ENCODE data around the gene COA8.

- no peak for TF ChIP-seq POLR2AphosphoS5 (IDR thresholded peaks at IDR 0.05)
- no peak for TF ChIP-seq CTCF (IDR thresholded peaks at IDR 0.05)
- no peak for TF ChIP-seq POLR2A (IDR thresholded peaks at IDR 0.05; ENCODE audit: low read depth)
- TF ChIP-seq EP300 (IDR thresholded peaks at IDR 0.05): no peak
Measured at GRCh38 chr14:103529383-103530365, 33.1 kb upstream of the COA8 start.
